GM04504 (cell line): ENCODE data around the gene FGB.
"Not testable (repeated sequence)": the region's sequence is repeated elsewhere in the genome, so short reads cannot be mapped to it uniquely, and the experiment has no call there.

Source experiments
- DNase-seq: peaks from one replicate; pipeline ENCODE4 v3.0.0-alpha.2; 2012; ENCODE audit warnings: low read depth

The FGB gene

GRCh38 chr4:154597281-154597680 is 34.5 kb downstream of the FGB start:
- DNase-seq = not testable (repeated sequence)

- DNase-seq = no peak
These were observed 35.3 kb downstream of the FGB start for GRCh38 chr4:154597798-154598774.

- no peak for DNase-seq
These were observed 39.7 kb downstream of the FGB start for GRCh38 chr4:154602404-154603020.

- no peak for DNase-seq
These were observed 40.5 kb downstream of the FGB start for GRCh38 chr4:154603033-154603943.

- DNase-seq = no peak
These were observed 41.9 kb downstream of the FGB start for GRCh38 chr4:154604696-154605200.

- no peak for DNase-seq
These were observed 44.2 kb downstream of the FGB start for GRCh38 chr4:154606728-154607723.

- no peak for DNase-seq
These were observed 45.8 kb downstream of the FGB start for GRCh38 chr4:154608361-154609252.

- DNase-seq = no peak
These were observed 46.7 kb downstream of the FGB start for GRCh38 chr4:154609532-154609931.

GRCh38 chr4:154610582-154610981 is 47.8 kb downstream of the FGB start:
- no peak for DNase-seq

- no peak for DNase-seq
These were observed 49.0 kb downstream of the FGB start for GRCh38 chr4:154611833-154612232.

GRCh38 chr4:154612472-154613414 is 49.9 kb downstream of the FGB start, which contains the start of gene FGG:
Gene FGG (minus strand): TSS chr4:154612656. CDS start chr4:154612609, 47 bp downstream.
- DNase-seq = no peak

- no peak for DNase-seq
These were observed 51.5 kb downstream of the FGB start for GRCh38 chr4:154614306-154614705.

GRCh38 chr4:154615211-154615610 is 52.4 kb downstream of the FGB start:
- no peak for DNase-seq

- no peak for DNase-seq
These were observed 53.5 kb downstream of the FGB start for GRCh38 chr4:154616287-154616686.

GRCh38 chr4:154616731-154617130 is 53.9 kb downstream of the FGB start:
- no peak for DNase-seq

- no peak for DNase-seq
These were observed 55.1 kb downstream of the FGB start for GRCh38 chr4:154617820-154618317.

- no peak for DNase-seq
These were observed 56.0 kb downstream of the FGB start for GRCh38 chr4:154618708-154619315.

GRCh38 chr4:154620111-154620510 is 57.3 kb downstream of the FGB start:
- no peak for DNase-seq
